Erythroblast (primary cell): ENCODE results near the gene HSF4.

Experiments used
- DNase-seq, 2 experiments: peaks; one replicate each; lab custom pipeline; 2025; lab: John Stamatoyannopoulos, UW
- GATA1 ChIP-seq: IDR thresholded peaks from 2 replicates; pipeline ENCODE4 v1.6.1; 2011; ENCODE audit warnings: low read depth, mild to moderate bottlenecking, control low read depth, low read length, moderate library complexity
- POLR2A ChIP-seq: IDR thresholded peaks from 2 replicates; pipeline ENCODE4 v1.6.1; 2011; ENCODE audit warnings: mild to moderate bottlenecking, low read length

Gene HSF4

DNA sequence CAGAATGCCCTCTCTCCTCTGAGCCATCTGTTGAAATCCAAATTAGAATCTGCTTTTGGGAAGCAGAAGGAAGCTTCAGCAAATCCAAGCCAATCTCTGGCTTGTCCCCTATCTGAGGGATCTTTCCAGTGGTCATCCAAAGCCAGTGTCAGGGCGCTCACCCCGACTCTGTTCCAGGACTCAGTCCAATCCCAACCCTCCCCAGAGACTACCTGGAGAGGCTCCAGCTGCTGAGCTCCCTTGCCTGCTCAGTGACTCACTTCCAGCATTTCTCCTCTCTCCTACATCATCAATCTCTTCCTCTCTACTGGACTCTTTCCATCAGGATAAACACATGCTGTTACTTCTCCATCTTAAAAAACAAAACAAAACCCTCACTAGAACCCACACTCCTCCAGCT lies 16.8 kb downstream of the HSF4 start:
- TF ChIP-seq POLR2A (no peak), GATA1 (no peak)

DNA sequence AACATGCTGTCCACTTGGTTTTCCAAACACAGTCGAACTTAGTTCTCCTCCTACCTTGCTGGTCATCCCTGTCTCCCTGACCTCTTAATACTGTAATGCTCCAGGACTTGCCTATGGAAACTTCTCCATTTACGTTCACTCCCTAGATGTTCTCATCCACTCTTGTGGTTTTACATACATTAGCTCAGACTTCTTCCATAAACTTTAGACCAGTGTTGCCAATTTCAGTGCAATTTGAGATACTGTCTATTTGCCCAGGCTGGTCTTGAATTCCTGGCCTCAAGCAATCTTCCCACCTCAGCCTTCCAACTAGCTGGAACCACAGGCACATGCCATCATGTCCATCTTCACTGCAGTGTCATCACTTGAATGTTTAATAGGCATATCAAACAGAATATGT lies 17.7 kb downstream of the HSF4 start:
- no peak for TF ChIP-seq GATA1
- no peak for TF ChIP-seq POLR2A
- no peak for DNase-seq

More for the DNA sequence above, 16.8 kb downstream of the HSF4 start:
- no peak for DNase-seq

DNA sequence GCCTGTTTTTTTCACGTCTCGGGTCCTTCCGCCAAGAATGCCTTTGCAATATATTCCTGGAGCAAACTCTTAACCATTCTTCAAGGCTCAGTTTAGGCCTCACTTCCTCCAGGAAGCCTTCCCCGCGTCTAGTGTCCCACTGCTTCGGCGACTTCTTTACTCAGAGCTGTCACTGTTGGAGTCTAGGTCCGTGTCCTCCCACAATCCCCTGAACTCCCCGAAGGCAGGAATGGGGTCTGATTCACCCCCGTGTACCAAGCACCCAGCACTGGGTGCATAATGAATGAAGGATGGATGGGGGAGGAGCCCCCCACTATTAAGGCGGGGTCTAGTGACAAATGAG lies 18.7 kb downstream of the HSF4 start:
- TF ChIP-seq GATA1 (no peak), POLR2A (no peak)
- DNase-seq = no peak

DNA sequence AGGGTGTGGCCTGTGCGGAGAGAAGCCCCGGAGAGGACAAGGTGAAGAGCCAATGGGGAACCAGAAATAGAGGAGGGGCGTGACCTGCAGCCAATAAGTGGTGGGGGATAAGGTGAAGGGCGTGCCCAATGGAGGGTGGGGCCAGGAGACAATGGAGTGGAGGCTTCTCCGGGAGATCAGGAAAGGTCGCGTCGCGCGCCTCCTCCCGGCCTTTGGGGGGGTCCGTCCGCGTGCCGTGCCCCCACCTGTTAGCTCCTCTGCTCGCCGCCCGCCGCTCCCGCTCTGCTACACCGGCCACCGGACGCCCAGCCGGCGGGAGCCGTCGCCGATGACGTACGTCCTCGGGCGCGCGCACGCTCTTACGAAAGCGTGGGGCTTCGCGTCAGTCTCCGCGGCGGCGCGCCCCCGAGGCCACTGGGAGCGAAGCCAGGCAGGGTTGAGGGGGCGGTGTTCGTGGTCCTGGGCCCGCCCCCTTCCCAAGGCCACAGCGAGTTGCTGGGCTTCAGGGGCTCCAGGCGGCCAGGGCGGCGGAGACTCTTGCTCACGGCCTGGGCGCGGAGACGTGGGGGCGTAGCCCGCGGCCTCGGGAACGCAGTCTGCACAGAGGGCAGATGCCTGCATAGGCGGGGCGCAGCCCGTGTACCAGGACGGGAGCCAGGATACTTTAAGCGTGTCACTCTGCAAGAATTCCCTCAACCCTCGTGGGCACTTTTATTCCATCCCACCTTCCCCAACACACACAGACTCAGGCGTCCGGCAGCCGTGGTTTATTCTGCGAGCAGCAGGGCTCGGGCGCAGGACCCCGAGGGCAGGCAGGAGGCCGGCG lies 19.3 kb downstream of the HSF4 start, which contains the start of gene MATCAP1:
Gene MATCAP1, minus strand, starts transcription at position 337 of the 826 bp plus-strand sequence. CDS start 3,353 bp downstream, outside the sequence.
- no peak for TF ChIP-seq GATA1
- TF ChIP-seq POLR2A = peak; percentile 80
- peak; percentile 96 to 98 for DNase-seq

DNA sequence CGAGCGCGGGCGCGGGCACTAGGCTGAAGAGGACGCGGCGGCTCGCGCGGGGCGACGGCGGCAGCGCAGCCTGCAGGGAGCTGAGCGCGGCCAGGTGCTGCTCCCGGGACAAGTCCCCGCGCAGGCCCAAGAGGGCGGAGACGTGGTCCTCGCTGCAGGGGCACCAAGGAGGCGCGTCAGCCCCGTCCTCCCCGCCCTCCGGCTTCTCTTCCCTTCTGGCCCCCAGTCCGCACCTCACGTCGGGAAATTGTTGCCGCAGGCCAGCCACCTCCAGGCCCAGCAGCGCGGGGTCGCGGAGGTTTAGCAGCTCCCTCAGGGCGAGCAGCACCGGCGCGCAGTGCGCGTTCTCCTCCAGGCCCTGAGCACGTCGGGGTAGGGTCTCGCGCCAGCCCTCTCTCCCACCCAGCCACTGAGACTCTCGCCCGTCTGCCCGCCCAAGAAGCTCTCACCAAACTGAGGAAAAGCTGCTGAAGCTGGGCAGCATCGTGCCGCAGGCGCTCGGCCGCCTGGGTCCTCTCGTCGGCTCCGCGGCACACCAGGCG lies 20.0 kb downstream of the HSF4 start:
- DNase-seq = no peak
- no peak for TF ChIP-seq POLR2A
- no peak for TF ChIP-seq GATA1

DNA sequence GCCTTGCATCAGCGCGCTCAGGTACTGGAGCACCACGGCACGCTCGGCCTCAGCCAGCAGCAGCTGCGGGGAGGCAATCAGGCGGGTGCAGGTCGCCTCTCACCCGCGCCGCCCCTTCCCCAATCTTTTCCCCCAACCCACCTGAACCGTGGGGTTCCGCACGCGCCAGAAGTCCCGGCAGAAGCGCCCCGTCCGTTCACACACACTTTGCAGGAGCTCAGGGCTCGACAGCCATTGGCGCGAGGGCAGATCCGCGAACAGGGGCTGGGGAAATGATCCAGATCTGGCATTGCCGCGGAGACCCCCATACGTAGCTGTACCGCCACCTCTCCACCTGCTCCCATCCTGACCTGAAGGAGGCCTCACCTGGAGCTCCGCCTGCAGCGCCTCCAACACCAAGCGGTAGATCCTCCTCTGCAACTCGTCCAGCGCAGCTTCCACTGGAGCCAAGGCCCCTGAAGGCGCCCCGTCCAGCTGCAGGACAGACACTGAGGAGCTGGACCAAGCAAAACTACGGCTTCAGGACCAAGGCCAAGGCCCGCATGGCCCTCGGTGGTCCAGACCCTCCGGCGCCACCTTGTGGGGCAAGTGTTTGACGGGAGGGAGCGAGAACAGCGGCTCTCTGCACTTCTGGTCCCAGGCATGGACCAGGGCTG lies 20.6 kb downstream of the HSF4 start:
- TF ChIP-seq GATA1 = no peak
- TF ChIP-seq POLR2A = no peak
- DNase-seq = peak; percentile 88 to 90

DNA sequence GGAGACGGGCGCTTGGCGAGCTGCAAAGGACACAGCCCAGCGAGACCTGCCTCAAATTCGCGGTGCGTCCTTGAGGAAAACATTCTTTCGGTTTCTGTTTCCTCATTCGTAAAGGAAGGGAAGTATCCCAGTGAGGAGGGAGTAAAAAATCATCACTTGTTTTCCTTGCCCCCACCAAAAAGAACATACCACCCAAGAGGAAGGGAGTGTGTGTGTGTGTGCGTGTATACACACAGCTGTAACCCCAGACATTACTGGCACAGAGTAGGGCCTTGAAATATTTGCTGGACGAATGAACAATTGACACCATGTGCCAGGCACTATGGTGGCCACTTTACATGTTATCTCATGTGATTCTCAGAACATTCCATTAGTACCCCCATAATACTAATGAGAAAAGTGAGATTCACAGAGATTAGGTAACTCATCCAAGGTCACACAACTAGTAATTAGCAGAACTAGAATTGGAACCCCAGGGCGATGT lies 21.1 kb downstream of the HSF4 start:
- DNase-seq = no peak
- TF ChIP-seq GATA1 (no peak), POLR2A (no peak)

DNA sequence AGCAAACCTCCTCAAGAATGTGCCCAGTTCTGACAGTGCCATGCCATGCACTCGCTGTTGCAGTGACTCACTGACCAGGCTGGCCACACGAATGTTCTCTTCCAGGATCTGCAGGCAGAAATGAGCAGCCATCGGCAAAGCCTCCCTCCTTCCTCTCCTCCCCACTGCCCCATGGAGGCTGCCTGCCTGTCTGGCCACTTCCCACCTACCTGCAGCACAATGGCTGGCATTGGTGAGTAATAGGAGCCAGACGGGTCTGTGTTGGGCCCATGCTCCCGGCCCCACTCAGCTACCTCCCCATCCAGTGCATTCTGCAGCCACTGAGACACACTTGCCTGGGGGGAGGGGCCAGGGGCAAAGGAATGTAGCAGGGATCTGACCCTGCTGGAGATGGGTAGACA lies 22.0 kb downstream of the HSF4 start:
- TF ChIP-seq GATA1 = no peak
- no peak for TF ChIP-seq POLR2A
- no peak for DNase-seq

DNA sequence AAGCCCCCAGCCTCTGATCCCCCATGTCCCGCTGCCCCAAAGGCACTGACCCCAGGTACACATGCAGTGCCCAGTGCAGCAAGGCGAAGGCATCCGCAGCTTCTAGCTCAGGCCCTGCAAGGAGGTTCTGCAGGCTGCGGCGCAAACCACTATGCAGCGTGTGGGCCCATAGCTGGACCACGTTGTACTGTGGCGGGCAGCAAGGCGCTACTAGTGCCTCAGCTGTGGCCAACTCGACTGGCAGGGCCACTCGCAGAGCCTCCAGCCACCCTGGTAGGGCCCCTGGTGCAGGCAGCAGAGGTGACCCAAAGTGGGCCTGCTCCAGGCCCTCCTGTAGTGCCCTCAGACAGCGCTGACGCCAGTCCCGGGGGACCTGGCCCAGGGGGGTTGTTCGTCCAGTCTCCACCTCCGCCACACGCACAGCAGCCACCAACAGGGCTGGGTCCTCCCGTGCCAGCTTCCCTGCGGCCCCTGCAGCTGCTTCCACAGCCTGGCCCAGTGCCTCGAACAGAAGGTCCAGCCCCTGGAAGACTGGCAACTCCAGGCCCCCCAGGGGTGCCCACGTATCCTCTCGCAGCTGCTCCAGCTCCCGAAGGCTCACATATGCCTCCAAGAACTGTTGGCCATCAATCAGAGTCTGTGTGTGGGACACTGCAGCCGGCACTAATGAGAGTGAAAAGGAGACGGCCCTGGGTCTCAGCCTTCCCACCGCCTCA lies 22.8 kb downstream of the HSF4 start:
- DNase-seq = no peak
- TF ChIP-seq GATA1 (no peak), POLR2A (no peak)

DNA sequence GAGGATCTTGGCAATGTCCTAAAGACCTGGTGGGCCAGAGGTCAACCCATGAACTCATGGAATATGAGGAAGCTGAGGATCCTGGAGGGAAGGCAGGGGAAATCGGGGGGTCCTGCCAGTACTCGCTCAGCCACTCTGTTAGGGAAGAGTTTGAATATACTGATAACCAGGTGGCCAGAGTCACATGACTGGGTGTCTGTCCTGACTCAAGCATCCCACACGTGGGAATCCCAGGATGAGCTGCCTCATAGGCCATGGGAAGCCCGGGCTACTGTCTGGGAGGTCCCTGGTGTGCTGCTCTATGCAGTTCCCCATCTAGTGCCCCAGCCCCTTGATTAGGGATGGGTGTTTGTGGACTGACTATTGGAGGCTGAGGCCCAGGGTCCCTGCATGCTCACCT lies 23.8 kb downstream of the HSF4 start:
- DNase-seq = no peak
- no peak for TF ChIP-seq POLR2A

DNA sequence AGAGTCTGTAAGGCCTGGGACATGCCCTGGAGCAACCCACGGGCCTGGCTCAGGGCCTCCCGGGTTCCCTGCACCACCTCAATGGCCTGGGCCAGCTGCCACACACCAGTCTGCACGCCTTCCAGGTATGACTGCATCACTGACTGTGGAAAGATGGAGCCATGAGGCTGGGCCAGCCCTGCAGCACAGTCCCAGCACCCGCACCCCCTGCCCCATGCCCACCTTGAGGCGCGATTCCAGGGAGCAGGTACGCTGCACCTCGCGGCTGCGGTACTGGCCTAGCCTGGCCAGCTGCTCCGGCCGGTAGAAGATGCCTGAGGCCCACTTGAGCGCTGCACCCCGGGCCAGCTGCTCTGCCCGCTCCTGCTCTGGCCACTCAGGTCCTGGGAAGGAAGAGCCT lies 24.3 kb downstream of the HSF4 start:
- no peak for TF ChIP-seq POLR2A
- no peak for TF ChIP-seq GATA1
- DNase-seq = no peak

DNA sequence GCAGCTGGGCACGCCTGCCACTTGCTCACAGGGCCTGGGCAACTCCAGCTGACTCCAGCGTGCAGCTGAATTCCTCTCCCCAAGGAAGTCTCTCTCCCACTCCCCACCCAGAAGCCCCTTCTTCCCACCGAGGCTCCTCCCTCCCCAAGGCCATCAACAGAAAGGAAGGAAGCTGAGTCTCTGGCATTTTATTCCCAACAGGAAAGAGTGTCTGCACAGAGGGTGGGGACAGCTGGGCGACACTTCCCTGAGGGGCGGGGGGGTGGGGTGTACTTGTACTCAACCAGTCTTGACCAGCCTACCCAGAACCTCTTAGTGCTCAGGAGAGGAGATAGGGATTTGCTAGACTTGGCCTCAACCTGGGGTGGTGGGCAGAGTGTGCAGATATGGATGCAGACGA lies 25.5 kb downstream of the HSF4 start, which contains the start of gene EXOC3L1:
Gene EXOC3L1, minus strand, starts transcription at position 96 of the 400 bp plus-strand sequence. CDS start 460 bp downstream, outside the sequence.
- TF ChIP-seq GATA1 = no peak
- TF ChIP-seq POLR2A = no peak
- DNase-seq = no peak
